ENCODE data around the gene MPZL3.

Gene MPZL3

DNA sequence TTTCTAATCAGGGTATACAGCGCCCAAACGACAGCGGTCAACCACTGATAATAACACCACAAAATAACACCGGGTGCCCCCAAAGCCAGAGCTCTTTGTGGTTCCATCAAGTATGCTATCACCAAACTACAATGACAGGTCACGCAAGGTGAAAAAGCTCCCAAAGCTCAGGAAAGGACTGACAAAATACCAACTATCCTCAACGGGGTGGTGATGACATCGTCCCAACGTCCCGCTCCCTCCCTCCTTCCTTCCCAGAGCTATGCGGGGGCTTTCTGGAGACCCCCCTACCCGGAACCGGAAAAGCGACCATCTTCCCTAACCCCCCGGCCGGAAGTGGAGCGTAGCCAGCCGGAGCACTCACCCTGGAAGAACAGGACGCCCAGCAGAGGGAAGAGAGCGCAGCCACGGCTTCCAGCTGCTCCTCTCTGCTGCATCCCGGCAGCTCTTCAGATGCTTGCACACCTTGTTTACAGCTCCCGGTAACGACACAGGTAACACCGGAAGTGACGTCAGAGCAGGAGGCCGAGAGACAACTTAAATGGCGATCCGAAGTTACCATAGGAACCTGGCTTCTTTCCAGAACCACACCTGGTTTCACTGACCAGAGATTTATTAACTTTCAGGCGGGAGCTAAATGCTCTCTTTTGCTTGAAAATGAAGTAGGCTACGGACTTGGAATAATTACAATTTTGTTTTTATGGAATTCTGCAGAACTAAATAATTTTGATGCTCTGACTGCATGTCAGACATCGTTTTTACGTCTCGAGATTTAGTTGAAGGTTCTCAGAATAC lies at the start of gene MPZL3:
TSS of gene MPZL3 (minus strand) at position 508 of the 795 bp plus-strand sequence. CDS start at position 437, 71 bp downstream.
- peak; percentile 59 to 76 for DNase-seq (ENCODE audit: extremely low read depth in 1 of 2, low read depth in 1 of 2)

DNA sequence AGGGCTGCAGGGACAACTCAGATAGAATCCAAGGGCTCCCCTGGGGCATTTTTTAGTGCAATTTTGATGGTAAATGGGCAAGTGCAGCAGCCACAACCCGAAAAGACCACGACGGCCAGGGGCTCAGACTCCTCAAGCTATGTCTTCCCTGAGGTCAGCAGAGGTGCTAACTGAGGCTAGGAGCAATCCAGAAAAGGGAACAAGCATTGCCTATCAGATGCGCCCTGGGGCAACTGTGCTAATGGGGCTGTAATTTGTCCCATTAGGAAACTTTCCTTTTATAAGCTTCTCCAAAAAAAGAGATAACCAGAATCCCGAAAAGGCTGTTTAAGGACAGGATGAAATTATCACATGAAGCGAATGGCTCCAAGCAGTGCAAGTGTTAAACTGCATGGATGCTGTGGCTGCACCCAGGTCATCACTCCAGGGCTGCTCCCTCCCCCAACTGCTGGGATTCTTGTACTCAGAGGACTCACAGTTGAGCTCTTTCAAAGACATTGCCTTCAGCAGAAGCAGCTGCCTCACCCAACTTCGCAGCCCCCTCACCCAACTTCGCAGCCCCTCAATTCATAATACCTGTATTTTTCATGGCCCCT lies 49.5 kb upstream of the MPZL3 start:
- DNase-seq (ENCODE audit: extremely low read depth in 1 of 2, low read depth in 1 of 2): no peak

DNA sequence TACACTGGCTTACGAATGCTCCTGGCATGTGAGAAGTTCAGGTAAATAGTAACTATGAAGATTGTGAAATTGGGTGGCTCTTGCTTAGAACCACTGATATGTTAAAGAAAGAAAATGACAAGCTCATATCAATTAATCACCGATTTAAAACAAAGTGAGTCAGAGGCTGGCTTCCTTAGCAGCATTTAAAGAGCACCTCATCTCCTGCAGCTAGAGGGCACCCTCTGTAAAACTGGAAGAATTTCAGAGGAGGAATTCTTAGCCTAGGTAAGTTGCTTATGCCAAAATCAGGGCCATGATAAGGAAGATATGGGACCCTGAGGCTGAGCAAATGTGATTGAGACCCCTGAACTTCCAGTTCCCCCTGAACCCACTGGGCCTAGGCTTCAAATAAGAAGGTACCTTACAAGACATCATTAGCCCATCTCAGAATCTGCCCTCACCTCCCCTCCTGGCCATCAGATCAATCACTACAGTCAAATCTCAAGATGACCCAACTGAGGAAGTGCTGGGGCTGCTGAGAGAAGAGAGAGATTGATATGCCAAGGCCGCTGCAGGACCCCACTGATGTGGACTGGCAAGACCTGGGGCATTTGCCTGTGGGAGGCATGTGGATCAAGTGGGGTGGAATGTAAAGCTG lies 43.8 kb upstream of the MPZL3 start:
- DNase-seq (ENCODE audit: extremely low read depth in 1 of 2, low read depth in 1 of 2): no peak

GRCh38 chr11:118295199-118295598 lies 43.0 kb upstream of the MPZL3 start:
- DNase-seq (ENCODE audit: extremely low read depth in 1 of 2, low read depth in 1 of 2): no peak

DNA sequence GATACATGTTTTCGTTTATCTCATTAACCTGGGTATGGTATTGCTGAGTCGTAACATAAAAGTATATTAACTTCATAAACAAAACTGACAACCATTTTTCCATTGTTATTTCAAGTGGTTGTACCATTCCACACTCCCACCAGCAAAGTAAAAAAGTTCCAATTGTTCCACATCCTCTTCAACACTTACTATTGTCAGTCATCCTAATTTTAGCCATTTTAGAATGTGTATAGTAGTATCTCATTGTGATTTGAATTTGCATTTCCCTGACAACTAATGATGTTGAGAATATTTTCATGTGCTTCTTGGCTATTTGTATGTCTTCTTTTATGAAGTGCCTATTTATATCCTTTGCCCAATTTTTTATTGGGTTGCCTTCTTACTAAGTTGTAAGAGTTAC lies 41.9 kb upstream of the MPZL3 start:
- no peak for DNase-seq (ENCODE audit: extremely low read depth in 1 of 2, low read depth in 1 of 2)

DNA sequence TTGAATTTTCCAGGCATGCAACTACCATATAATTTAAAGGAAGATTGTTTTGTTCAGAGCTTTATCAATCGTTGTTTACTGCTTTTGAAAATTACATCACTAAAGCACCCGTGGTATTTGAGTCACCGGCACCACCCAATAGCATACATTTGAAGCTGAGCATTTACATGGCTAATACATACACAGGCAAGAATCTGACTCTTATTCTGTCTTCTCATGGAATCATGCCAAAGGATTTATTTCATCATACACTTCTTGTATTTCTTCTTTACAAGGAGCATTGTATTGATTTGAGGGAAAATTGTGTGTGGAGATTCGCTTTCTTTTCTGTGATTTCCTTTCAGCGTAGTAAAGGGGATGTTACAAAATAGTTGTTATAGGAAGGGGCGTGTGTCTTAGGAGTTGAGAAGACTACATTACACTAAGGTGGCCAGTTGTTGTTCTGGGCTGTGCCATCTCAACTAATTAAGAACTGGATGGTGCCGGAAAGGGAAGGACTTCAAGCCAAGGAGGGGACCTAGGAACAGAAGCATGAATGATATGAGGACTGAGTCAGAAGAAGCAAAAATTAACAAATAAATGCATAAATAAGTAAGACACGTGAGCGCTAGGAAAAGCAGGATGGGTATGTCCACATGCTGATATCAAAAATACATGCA lies 39.4 kb upstream of the MPZL3 start:
- DNase-seq (ENCODE audit: extremely low read depth in 1 of 2, low read depth in 1 of 2): no peak

DNA sequence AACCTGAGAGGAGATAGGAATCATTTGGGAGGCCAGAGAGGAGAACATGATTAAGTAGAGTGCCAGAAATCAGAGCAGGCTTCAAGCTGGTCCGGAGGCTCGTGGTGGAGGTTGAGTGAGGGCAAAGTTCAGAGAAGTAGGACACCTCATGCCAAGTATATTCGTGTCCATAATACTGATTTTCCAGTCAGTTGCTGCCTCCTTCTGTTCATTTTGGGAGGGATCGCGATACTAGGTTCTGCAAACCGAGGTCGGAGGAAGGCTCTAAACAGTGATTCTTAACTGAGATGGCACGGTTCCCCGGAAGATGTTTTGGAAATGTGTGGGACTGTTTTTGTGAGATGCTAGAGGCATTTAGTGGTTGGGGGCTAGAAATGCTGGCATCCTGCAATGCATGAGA lies 38.8 kb upstream of the MPZL3 start:
- no peak for DNase-seq (ENCODE audit: extremely low read depth in 1 of 2, low read depth in 1 of 2)

GRCh38 chr11:118289401-118289800 lies 37.2 kb upstream of the MPZL3 start:
- no peak for DNase-seq (ENCODE audit: extremely low read depth in 1 of 2, low read depth in 1 of 2)

GRCh38 chr11:118287006-118287405 lies 34.8 kb upstream of the MPZL3 start:
- no peak for DNase-seq (ENCODE audit: extremely low read depth in 1 of 2, low read depth in 1 of 2)

DNA sequence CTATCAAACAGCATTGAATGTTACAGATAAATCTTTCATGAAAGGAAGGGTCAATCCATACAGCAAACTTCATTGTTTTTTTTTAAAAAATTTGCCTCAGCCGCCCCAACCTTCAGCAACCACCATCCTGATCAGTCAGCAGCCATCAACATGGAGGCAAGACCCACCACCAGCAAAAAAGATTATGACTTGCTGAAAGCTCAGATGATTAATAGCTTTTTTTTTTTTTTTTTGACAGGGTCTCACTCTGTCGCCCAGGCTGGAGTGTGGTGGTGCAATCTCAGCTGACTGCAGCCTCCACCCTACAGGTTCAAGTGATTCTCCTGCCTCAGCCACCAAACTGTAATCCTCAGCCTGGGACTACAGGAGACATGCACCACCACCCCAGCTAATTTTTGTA lies 34.4 kb upstream of the MPZL3 start:
- no peak for DNase-seq (ENCODE audit: extremely low read depth in 1 of 2, low read depth in 1 of 2)

DNA sequence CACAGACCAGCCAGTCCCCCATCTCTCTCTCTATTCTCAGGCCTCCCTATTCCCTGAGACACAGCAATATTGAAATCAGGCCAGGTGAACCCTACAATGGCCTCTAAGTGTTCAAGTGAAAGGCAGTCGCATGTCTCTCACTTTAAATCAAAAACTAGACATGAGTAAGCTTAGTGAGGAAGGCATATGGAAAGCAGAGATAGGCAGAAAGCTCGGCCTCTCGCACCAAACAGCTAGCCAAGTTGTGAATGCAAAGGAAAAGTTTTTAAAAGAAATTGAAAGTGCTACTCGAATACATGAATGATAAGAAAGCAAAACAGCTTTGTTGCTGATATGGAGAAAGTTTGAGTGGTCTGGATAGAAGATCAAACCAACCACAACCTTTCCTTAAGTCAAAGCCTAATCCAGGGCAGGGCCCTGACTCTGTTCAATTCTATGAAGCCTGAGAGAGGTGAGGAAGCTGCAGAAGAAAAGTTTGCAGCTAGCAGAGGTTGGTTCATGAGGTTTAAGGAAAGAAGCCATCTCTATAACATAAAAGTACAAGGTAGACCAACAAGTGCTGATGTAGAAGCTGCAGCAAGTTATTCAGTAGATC lies 31.7 kb upstream of the MPZL3 start:
- DNase-seq (ENCODE audit: extremely low read depth in 1 of 2, low read depth in 1 of 2): no peak

GRCh38 chr11:118283037-118283636 lies 31.0 kb upstream of the MPZL3 start:
- no peak for DNase-seq (ENCODE audit: extremely low read depth in 1 of 2, low read depth in 1 of 2)

GRCh38 chr11:118282606-118283005 lies 30.4 kb upstream of the MPZL3 start:
- DNase-seq (ENCODE audit: extremely low read depth in 1 of 2, low read depth in 1 of 2): no peak

GRCh38 chr11:118281284-118281683 lies 29.1 kb upstream of the MPZL3 start:
- DNase-seq (ENCODE audit: extremely low read depth in 1 of 2, low read depth in 1 of 2): no peak

DNA sequence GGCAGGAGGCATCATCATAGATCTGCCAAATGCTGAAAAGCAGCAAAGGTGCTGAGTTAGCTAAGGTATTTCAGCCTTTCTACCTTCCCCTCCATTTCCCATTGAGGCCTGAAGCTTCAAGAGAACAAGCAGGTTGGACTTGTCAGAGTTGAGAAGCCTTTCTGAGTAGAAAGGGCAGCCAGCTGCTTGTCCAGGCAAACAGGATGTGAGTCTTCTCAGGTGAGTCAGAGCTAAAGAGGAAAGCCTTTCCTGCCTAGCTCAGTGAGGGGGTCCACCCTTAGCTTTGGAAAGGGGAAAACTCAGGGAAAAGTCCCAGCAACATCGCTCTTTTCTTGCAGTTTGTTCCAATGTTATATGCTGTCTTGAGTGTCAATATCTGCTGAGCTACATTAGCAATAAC lies 25.1 kb upstream of the MPZL3 start:
- no peak for DNase-seq (ENCODE audit: extremely low read depth in 1 of 2, low read depth in 1 of 2)

- DNase-seq (ENCODE audit: extremely low read depth in 1 of 2, low read depth in 1 of 2): no peak
These were observed 24.3 kb upstream of the MPZL3 start for GRCh38 chr11:118276422-118276821.

GRCh38 chr11:118275176-118275575 lies 23.0 kb upstream of the MPZL3 start:
- DNase-seq (ENCODE audit: extremely low read depth in 1 of 2, low read depth in 1 of 2): no peak

GRCh38 chr11:118274186-118274585 lies 22.0 kb upstream of the MPZL3 start:
- DNase-seq (ENCODE audit: extremely low read depth in 1 of 2, low read depth in 1 of 2): no peak

DNA sequence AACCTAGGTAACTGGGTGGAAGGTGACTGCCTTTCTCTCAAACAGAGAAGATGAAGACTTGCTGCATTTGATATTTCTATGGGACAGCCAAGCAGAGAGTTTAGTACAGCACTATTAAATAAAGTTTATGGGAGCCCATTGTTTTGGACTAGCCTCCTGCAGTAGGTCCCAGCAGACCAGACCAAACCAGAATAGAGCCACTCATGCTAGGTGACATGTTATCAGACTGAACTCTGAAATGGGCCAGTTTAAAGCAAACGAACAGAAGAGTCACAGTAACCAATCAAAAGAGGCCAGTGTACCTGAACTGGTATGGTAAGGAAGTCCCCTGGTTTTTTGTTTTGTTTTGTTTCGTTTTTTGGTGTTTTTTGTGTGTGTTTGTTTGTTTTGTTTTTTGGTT lies 19.8 kb upstream of the MPZL3 start:
- no peak for DNase-seq (ENCODE audit: extremely low read depth in 1 of 2, low read depth in 1 of 2)

- DNase-seq (ENCODE audit: extremely low read depth in 1 of 2, low read depth in 1 of 2): no peak
These were observed 15.3 kb upstream of the MPZL3 start for GRCh38 chr11:118267486-118267885.

- no peak for DNase-seq (ENCODE audit: extremely low read depth in 1 of 2, low read depth in 1 of 2)
These were observed 13.8 kb upstream of the MPZL3 start for GRCh38 chr11:118265954-118266353.
